Esophagus squamous epithelium (tissue), 5 donors: ENCODE measurements around the gene PHF2. TPM values are rescaled to one million over a fixed set of nuclear protein-coding genes. Genes with fewer than 3 reads are reported as not detected.

Experiments used
- DNase-seq: peaks from one replicate; lab custom pipeline; 2025; lab: John Stamatoyannopoulos, UW
- H3K27ac ChIP-seq, 4 donors: fragments of 200-600 bp; sonication (generic); one replicate each; pipeline ENCODE4 v1.5.1; 2016 to 2019; ENCODE audit warnings: mild to moderate bottlenecking in 1 of 4
- H3K27me3 ChIP-seq, 4 donors: fragments of 200-600 bp; sonication (generic); 1 replicate in 3 of 4; 2 replicates in 1 of 4; pipeline versions ENCODE4 v1.5.1 to v1.6.0; 2017 to 2021; ENCODE audit warnings: antibody characterized with exemption in 1 of 4
- H3K36me3 ChIP-seq, 3 donors: fragments of 200-600 bp; sonication (generic); one replicate each; pipeline ENCODE4 v1.5.1; 2016 to 2019
- H3K4me1 ChIP-seq, 3 donors: fragments of 200-600 bp; sonication (generic); one replicate each; pipeline ENCODE4 v1.5.1; 2017 to 2019
- H3K4me3 ChIP-seq, 4 donors: fragments of 200-600 bp; sonication (generic); 1 replicate in 3 of 4; 2 replicates in 1 of 4; pipeline ENCODE4 v1.5.1; 2016 to 2019; ENCODE audit warnings: mild to moderate bottlenecking in 2 of 4, moderate library complexity in 1 of 4
- H3K9me3 ChIP-seq, 3 donors: fragments of 200-600 bp; sonication (generic); one replicate each; pipeline ENCODE4 v1.5.1; 2016 to 2019
- CTCF ChIP-seq, 6 experiments: fragments of 450-650 bp in 4 of 6; fragments of 200-600 bp in 2 of 6; sonication (generic) in 2 of 6; IDR thresholded peaks; one replicate each; pipeline ENCODE4 v1.5.1; 2016 to 2019; ENCODE audit warnings: antibody characterized with exemption in 6 of 6, mild to moderate bottlenecking in 4 of 6, moderate library complexity in 4 of 6
- POLR2A ChIP-seq, 4 donors: fragments of 450-650 bp; IDR thresholded peaks; one replicate each; pipeline ENCODE4 v1.6.1; 2017; ENCODE audit warnings: antibody characterized with exemption in 4 of 4, mild to moderate bottlenecking in 4 of 4, moderate library complexity in 3 of 4
- WGBS, 2 donors: methylation state at CpG; one replicate each; pipeline ENCODE4 v1.1.5; 2018; 5-methylcytosine and 5-hydroxymethylcytosine counted together
- intact Hi-C: fragments of 100-400 bp; cut with DNase I; formaldehyde crosslinking; loops from one replicate; pipeline ENCODE4 v1.15.0; 2022
- total RNA-seq, 4 donors: library from RNA; depleted of rRNA; stranded (reverse); fragments of >200 nt; gene quantifications; one replicate each; pipeline ENCODE4 v1.1.0, GENCODE V29; 2016
- donor health status: DM: yes; HTN: yes; CAD: no.

Gene PHF2
- total RNA-seq, 4 donors from 2014 or later, result 13.3 to 22.6 (median 17.5) TPM

- Histone ChIP-seq H3K4me3 (no peak overlapping the region), H3K27me3 (no peaks in the 10 kb centered on the region), H3K36me3 (no peaks in the 10 kb centered on the region), H3K27ac (no peak overlapping the region), H3K4me1 (peaks cover 2 to 67% (median 13%) of the 10 kb centered on the region in 3 donors), H3K9me3 (no peaks in the 10 kb centered on the region)
- 68 to 70% methylated on average over 9 to 11 of the region's 12 CpGs for whole genome bisulfite sequencing, 2 donors
- TF ChIP-seq POLR2A (IDR thresholded peaks at IDR 0.05), result no peak
- no peak for TF ChIP-seq CTCF (IDR thresholded peaks at IDR 0.05)
- intact Hi-C loops, result no loop called here
- no peak for DNase-seq
These were observed 12.5 kb downstream of the PHF2 start for GRCh38 chr9:93588641-93589609.

- TF ChIP-seq POLR2A (IDR thresholded peaks at IDR 0.05), result no peak
- TF ChIP-seq CTCF (IDR thresholded peaks at IDR 0.05), result no peak
- Histone ChIP-seq H3K27ac (no peak overlapping the region), H3K4me3 (no peak overlapping the region), H3K4me1 (peaks cover 8 to 75% (median 19%) of the 10 kb centered on the region in 3 donors), H3K27me3 (no peaks in the 10 kb centered on the region), H3K9me3 (no peaks in the 10 kb centered on the region), H3K36me3 (no peaks in the 10 kb centered on the region)
- 61 to 70% methylated on average over 8 of the region's 8 CpGs for WGBS, 2 donors
- intact Hi-C loops, result no loop called here
- DNase-seq, result no peak
These were observed 13.3 kb downstream of the PHF2 start for GRCh38 chr9:93589688-93590087.

GRCh38 chr9:93590609-93591234, 14.3 kb downstream of the PHF2 start:
- WGBS, 2 donors, result 60 to 86% methylated on average over 4 to 7 of the region's 8 CpGs
- Histone ChIP-seq H3K36me3 (no peaks in the 10 kb centered on the region), H3K4me1 (peaks cover 8 to 75% (median 19%) of the 10 kb centered on the region in 3 donors), H3K9me3 (no peaks in the 10 kb centered on the region), H3K27me3 (no peaks in the 10 kb centered on the region), H3K4me3 (no peak overlapping the region), H3K27ac (no peak overlapping the region)
- DNase-seq, result no peak
- TF ChIP-seq CTCF (IDR thresholded peaks at IDR 0.05), result no peak
- TF ChIP-seq POLR2A (IDR thresholded peaks at IDR 0.05), result no peak
- intact Hi-C loops, result no loop called here

- no peak for DNase-seq
- intact Hi-C loops, result no loop called here
- TF ChIP-seq POLR2A (IDR thresholded peaks at IDR 0.05) (no peak), CTCF (IDR thresholded peaks at IDR 0.05) (no peak)
- 76 to 81% methylated on average over 6 to 9 of the region's 13 CpGs for WGBS, 2 donors
- no peaks in the 10 kb centered on the region for H3K27me3 ChIP-seq
- no peaks in the 10 kb centered on the region for H3K36me3 ChIP-seq
- H3K9me3 ChIP-seq, result no peaks in the 10 kb centered on the region
- H3K27ac ChIP-seq, result no peak overlapping the region
- H3K4me3 ChIP-seq, result no peak overlapping the region
- peaks cover 8 to 68% (median 19%) of the 10 kb centered on the region in 3 donors for H3K4me1 ChIP-seq
These were observed 15.1 kb downstream of the PHF2 start for GRCh38 chr9:93591301-93592007.
